Bronchial epithelial cell (primary cell): ENCODE measurements around the gene TRAPPC5. TPM values are rescaled to one million over a fixed set of nuclear protein-coding genes. Genes with fewer than 3 reads are reported as not detected.

ENCODE experiments used
- DNase-seq: peaks from one replicate; pipeline ENCODE4 v3.0.0-alpha.2; 2010; ENCODE audit warnings: low read depth
- FAIRE-seq: peaks from 2 replicates; lab custom pipeline; 2011; peaks lifted over from hg19 to GRCh38; lab: Jason Lieb, UNC
- H3K27me3 ChIP-seq: 2 replicates; pipeline ENCODE4 v1.5.1; 2011; ENCODE audit warnings: low read length; ENCODE audit not compliant: control insufficient read depth, insufficient read depth
- H3K36me3 ChIP-seq: 2 replicates; pipeline ENCODE4 v1.5.1; 2011; ENCODE audit warnings: low read length; ENCODE audit not compliant: control insufficient read depth, insufficient read depth
- H3K4me3 ChIP-seq: 2 replicates; pipeline ENCODE4 v1.5.1; 2011; ENCODE audit warnings: mild to moderate bottlenecking, low read depth, low read length, control low read depth
- total RNA-seq: library from RNA; depleted of rRNA; stranded (reverse); fragments of >200 nt; gene quantifications from 2 replicates; pipeline ENCODE4 v1.2.1, GENCODE V29; 2014
- TF ChIP-seq, protein P1 (sequence below): IDR thresholded peaks from 2 replicates; pipeline ENCODE4 v1.5.1; 2011; ENCODE audit warnings: mild to moderate bottlenecking, moderate library complexity, low read length, control low read depth, inconsistent platforms; ENCODE audit not compliant: insufficient read depth, severe bottlenecking

TRAPPC5 gene
- total RNA-seq, 1 donor from 2014 or later, result 29.2 TPM

DNA sequence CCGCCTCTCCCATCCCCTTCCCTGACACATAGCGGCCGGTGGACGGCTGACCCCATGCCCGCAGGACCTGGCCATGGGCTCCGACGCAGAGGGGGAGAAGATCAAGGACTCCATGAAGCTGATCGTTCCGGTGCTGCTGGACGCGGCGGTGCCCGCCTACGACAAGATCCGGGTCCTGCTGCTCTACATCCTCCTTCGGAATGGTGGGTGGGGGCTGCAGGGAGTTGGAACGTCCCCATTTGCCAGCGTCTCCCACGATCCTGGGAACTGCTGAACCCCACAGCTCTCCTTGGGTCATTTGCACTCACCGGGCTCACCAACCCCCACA is 36.1 kb upstream of the TRAPPC5 start:
- DNase-seq, result no peak
- no peak for FAIRE-seq
- TF ChIP-seq, protein P1, sequence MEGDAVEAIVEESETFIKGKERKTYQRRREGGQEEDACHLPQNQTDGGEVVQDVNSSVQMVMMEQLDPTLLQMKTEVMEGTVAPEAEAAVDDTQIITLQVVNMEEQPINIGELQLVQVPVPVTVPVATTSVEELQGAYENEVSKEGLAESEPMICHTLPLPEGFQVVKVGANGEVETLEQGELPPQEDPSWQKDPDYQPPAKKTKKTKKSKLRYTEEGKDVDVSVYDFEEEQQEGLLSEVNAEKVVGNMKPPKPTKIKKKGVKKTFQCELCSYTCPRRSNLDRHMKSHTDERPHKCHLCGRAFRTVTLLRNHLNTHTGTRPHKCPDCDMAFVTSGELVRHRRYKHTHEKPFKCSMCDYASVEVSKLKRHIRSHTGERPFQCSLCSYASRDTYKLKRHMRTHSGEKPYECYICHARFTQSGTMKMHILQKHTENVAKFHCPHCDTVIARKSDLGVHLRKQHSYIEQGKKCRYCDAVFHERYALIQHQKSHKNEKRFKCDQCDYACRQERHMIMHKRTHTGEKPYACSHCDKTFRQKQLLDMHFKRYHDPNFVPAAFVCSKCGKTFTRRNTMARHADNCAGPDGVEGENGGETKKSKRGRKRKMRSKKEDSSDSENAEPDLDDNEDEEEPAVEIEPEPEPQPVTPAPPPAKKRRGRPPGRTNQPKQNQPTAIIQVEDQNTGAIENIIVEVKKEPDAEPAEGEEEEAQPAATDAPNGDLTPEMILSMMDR, result no peak
- peaks cover 16% of the 10 kb centered on the region for H3K36me3 ChIP-seq
- no peak overlapping the region for H3K4me3 ChIP-seq
- no peaks in the 10 kb centered on the region for H3K27me3 ChIP-seq

DNA sequence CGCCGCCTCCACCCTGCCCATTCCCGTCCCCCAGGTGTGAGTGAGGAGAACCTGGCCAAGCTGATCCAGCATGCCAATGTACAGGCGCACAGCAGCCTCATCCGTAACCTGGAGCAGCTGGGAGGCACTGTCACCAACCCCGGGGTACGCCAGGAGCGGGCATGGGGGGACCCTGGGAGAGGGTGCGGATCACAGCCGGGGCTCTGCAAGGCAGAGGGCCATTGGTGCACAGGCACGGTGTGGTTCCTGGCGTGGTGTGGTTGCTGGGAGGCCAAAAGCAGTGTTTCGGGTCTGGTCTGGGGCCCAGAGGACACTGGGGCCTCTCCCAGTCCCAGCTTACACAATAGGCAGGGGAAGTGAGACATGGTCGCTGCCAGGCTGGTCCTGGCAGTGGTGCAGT is 35.5 kb upstream of the TRAPPC5 start:
- peaks cover 13% of the 10 kb centered on the region for H3K36me3 ChIP-seq
- no peak overlapping the region for H3K4me3 ChIP-seq
- no peak for DNase-seq
- FAIRE-seq, result no peak
- TF ChIP-seq, protein P1, result no peak
- no peaks in the 10 kb centered on the region for H3K27me3 ChIP-seq

DNA sequence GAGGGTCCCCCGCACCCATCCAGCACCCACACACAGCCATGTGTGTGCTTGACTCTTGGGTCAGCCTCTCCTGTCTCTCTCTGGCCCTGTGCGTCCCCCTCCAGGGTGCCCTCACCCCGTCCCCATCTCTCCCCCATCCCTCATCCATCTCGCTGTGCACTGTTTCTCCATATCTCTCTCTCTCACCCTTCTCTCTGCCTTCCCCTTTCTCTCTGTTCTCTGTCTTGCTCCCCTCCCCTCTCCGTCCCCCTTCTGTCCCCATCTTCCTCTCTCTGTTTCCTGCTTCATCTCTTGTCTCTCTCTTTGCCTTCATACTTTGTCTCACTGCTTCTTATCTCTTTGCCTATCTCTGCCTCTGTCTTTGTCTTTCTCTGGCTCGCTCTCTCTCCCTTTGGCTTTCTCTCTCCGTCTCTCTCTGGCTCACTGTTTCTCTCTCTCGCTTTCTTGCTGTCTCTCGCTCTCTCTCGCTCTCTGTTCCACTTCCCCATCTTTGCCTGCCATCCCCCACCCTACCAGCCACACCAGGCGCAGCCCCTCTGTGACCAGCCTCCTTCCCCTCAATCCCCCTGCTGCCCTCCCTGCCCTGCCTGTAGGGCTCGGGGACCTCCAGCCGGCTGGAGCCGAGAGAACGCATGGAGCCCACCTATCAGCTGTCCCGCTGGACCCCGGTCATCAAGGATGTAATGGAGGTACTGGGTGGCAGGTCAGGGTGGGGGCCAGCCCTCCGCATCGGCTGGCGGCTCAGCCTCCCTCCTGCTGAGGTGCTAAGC is 34.8 kb upstream of the TRAPPC5 start:
- TF ChIP-seq, protein P1, result no peak
- H3K36me3 ChIP-seq, result peaks cover 13% of the 10 kb centered on the region
- H3K4me3 ChIP-seq, result no peak overlapping the region
- FAIRE-seq, result no peak
- H3K27me3 ChIP-seq, result no peaks in the 10 kb centered on the region
- no peak for DNase-seq

DNA sequence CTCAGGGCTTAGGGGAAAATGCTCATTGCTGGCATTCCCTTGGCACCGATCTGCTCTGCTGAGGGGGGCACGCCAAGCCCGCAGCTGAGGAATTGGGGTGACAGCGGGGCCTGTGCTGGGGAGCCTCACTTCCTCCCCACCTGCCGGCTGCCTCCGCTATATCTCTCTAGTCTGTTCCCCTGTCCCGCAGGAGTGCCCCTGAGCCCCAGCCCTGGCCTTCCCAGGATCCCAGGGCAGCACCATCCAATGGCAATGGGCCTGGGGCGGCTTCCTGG is 34.3 kb upstream of the TRAPPC5 start:
- H3K36me3 ChIP-seq, result peaks cover 13% of the 10 kb centered on the region
- no peaks in the 10 kb centered on the region for H3K27me3 ChIP-seq
- DNase-seq (no peak), FAIRE-seq (no peak)
- no peak overlapping the region for H3K4me3 ChIP-seq
- TF ChIP-seq, protein P1, result no peak

DNA sequence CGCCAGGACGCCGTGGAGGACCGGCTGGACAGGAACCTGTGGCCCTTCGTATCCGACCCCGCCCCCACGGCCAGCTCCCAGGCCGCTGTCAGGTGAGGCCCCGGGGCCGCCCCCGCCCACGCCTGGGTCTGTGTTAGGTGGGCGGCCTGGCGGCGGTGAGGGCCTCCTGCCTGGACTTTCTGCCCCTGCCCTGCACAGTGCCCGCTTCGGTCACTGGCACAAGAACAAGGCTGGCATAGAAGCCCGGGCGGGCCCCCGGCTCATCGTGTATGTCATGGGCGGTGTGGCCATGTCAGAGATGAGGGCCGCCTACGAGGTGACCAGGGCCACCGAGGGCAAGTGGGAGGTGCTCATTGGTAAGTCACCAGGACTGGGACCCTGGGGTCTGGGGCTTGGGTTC is 33.5 kb upstream of the TRAPPC5 start:
- FAIRE-seq (no peak), DNase-seq (no peak)
- H3K27me3 ChIP-seq, result no peaks in the 10 kb centered on the region
- no peak overlapping the region for H3K4me3 ChIP-seq
- TF ChIP-seq, protein P1, result no peak
- peaks cover 12% of the 10 kb centered on the region for H3K36me3 ChIP-seq
